HG02885 (cell line): Measurements from ENCODE around the gene UBE2D3.
"Not testable (repeated sequence)": the region's sequence is repeated elsewhere in the genome, so short reads cannot be mapped to it uniquely, and the experiment has no call there.

ENCODE experiments used
- ATAC-seq: cut with Tn5 transposase; IDR thresholded peaks from one replicate; pipeline ENCODE4 v1.9.1; 2021; ENCODE audit warnings: mild to moderate bottlenecking; ENCODE audit not compliant: unreplicated experiment, poor library complexity

The UBE2D3 gene

DNA sequence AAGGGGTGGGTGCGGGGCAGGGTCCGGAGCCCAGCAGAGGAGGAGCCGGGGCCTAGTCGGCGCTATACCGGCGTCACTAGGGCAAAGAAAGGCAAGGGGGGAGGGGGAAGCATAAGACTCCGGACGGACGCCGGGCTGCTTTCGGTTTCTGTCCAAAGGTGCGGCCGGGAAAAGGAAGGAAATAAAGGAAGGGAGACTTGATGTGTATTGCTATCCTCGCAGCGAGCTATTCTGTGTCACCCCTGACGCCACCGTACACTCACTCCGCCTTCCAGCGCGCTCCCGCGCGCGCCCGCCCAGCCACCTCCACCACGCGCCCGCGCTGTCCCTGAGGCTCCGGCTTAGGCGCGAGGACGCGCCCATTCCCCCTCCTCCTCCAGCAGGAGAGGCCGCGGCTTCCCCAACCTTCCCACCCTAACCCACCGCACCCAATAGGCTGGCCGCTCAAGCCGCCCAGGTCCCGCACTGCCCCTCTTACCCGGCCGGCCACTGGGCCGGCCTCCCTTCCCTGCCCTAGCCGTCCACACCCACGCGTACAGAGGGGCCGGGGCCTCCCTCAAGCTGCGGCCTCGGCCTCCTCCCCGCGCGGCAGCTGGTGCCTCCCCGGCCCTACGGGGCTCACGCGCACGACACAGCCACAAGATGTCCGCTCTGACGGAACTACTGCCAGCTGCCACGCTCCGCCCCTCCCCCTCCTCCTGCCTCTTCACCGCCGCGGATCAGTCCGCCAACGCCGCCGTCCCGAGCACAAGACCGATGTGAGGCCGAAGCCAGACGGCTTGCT, at the start of gene UBE2D3:
Gene UBE2D3 (minus strand): TSS at position 662 of the 784 bp plus-strand sequence. CDS start 1,043 bp downstream, outside the sequence.
- ATAC-seq = peak; percentile 35

DNA sequence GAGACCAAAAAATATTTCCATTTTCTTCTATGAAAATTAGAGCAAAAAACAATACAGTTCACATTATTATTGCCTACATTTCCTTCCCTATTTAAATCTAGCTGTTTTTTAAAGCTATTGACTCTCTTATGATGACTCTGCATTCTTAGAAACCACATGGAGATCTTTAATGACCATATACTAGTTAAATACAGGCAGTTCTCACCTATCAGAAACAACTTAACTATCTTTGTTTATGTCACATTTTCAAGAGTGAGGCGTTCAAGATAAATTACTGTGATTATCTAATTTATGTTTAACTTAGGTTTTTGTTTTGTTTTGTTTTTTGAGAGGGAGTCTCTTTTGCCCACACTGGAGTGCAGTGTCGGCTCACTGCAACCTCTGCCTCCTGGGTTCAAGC, 44.4 kb upstream of the UBE2D3 start:
- no peak for ATAC-seq

DNA sequence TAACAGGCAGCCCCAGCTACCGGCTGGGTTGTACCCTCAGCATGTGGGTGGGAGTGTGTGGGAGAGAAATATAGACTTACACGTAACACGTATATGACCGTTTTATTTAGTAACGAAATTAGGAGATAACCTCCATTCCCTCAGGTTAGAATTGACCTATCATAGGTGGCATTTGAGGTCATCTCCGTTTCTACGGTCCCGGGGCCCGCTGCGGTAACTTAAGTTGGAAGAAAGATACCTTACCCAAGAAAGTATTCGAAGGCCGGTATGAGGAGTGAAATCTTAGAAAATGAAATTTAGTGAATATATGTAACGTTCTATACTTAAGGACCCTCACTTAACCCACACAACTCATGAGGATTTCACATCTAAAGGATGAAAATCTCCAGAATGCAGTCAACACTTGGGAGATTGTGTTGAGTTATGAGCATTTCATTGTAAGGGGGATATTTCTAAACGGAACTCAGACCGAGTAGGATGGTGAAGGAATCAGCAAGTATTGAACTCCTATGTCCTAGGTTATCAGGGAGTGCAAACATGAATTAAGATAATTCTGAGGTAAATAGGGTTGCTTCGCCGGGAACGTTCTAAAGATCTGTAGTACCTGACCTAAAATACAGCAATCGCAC, 42.3 kb upstream of the UBE2D3 start:
- ATAC-seq = peak; percentile 28

GRCh38 chr4:102868781-102869568, 41.6 kb upstream of the UBE2D3 start, which contains the start of gene CISD2:
CISD2 (plus strand) TSS chr4:102868992; CDS start chr4:102869085, 93 bp downstream.
- ATAC-seq = peak; percentile 86

DNA sequence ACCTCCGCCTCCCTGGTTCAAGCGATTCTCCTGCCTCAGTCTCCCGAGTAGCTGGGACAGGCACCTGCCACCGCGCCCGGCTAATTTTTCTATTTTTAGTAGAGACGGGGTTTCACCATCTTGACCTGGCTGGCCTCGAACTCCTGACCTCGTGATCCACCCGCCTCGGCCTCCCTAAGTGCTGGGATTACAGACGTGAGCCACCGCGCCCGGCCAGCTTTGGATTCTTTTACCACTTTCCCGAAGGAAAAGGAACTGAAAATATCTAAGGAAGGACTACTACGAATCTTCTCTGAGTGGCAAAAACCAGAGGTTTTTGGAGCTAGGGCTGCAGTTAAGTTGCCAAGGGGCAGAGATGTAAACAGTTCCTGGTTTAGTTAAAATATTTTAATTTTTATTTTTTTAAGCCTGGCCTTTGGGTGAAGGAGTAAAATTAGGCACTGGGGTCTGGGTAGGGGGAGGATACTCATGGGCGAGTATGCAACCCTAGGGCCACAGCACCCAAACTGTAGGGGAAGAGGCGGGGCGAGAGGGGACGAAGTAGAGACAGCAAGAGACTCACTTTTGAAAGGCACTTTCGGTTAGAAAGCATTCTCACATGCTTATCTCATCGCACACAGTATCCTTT, 40.9 kb upstream of the UBE2D3 start:
- no peak for ATAC-seq

DNA sequence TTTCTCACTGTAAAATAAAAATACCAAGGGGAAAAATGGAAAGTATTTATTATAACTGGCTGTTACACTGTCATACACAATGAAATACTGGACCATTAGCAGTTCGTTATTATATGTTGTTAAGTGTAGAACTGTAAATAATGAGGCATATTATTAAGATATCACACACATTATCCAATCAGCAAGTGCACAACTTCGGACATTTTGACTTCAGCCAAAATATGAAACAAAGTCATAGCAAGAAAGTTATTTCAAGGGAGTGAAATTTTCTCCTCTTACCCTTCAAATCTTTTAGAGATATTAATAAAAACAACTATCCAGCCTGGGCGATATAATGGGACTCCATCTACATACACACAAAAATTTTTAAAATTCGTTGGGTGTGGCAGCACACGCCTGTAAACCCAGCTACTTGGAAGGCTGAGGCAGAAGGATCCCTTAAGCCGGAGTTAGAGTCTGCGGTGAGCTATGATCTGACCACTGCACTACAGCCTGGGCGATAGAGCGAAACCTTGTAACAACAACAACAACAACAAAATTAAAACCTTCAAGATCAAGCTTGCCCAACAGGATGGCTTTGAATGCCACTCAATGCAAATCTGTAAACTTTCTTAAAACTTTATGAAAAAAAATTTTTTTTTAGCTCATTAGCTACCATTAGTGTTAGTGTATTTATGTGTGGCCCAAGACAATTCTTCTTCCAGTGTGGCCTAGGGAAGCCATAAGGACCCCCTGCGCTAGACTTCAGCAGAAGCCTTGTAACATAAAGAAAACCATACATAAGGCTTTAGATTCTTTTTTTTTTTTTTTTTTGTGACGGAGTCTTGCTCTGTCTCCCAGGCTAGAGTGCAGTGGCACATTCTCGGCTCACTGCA, 40.2 kb upstream of the UBE2D3 start:
- ATAC-seq = peak; percentile 18

- not testable (repeated sequence) for ATAC-seq
These were observed 38.0 kb upstream of the UBE2D3 start for GRCh38 chr4:102865327-102865726.

DNA sequence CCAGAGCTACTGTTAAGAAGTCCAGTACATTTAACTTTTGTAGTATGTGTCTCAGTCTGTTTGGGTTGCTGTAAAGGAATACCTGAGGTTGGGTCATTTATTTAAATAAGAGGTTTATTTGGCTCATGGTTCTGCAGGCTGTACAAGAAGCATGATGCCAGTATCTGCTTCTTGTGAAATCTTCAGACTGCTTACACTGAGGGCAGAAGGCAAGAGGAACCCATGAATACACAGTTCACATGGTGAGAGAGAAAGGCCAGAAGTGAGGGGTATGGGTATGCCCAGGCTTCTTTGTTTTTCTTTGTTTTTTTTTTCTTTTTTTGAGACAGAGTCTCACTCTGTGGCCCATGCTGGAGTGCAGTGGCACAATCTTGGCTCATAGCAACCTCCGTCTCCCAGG, 35.4 kb upstream of the UBE2D3 start:
- no peak for ATAC-seq

DNA sequence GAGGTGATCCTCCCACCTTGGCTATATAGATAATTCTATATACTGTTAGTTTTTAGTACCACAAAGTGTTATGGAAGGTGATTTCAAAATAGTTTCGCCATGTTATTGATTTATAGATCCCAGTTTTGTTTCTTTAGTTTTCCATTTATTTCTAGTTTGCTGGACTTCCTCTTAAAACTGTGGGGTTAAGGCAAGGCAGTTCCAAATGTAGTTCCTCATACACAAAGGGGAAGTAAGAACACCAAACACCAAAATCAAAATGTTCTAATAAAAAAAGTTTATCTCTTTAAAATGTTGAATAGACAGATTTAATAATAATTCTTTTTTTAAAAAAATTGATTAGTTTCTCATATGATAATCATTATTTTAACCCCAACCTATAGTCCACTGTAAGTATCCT, 34.7 kb upstream of the UBE2D3 start:
- no peak for ATAC-seq

DNA sequence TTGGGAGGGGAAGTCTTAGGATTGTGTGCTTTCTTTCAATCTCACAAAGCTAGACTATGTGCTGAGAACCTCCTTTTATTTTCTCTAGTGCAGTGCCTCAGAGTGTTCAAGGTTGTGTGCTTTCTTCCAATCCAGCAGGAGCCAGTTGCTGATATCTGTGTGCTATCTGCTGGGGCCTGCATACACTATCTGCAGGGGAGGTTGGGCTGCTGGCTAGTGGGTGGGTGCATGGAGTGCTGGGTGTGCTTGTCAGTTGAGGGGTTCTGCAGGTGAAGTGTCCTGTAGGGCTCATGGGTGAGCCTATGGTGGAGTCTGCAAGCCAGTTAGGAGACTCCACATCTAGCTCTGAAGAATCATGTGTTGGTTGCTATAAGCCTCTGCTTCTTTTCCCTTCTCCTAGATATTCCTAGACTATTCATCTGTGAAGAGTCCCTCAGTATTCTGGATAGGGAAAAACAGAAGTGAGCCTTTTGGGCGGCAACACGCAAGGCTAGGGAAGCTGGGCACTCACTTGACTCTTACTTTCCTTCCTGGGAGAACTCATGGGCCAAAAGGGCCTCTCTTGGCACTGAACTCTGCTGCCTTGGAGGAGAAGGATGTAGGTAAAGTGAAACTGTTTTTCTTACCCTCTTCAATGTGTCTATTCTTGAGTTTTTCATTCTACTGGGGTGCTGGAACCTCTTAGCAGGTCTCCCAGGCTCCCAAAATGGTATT, 33.4 kb upstream of the UBE2D3 start:
- ATAC-seq = no peak

GRCh38 chr4:102858828-102859464, 31.6 kb upstream of the UBE2D3 start:
- ATAC-seq = no peak

DNA sequence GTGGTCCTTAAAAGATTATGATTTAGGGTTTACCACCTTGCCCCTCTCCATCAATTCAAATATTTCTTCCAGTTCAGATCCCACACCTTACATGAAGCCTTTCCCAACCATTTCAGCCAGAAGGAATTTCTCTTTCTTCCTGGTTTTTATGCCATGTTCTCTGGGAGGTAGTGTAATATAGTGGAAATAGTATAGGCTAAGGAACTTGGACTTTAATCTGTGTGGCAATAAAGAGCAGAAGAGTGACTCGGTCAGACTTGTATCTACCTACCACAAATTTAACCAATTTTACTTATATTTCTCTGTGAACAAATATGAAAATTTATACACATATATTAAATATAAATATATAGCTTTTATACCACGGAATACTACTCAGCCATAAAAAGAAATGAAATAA, 23.0 kb upstream of the UBE2D3 start:
- no peak for ATAC-seq

- ATAC-seq = no peak
These were observed 22.3 kb upstream of the UBE2D3 start for GRCh38 chr4:102849579-102850104.

- no peak for ATAC-seq
These were observed 20.3 kb upstream of the UBE2D3 start for GRCh38 chr4:102847687-102848086.

DNA sequence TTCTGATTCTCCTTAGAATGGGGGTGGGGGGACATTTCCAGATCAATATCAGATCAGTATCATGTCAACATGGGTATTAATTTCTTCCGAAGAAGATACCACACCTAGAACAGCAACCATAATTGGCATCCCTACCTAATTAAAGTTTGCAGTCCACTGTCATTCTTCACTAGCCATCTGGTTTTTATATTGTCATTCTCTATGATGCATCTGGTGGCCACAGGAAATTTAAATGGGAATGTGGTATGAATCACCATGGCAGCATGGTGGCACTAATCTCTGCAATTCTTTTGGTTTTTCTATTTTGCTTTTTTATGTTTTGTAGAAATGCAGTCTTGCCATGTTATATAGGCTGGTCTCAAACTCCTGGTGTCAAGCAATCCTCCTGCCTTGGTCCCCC, 16.6 kb upstream of the UBE2D3 start:
- no peak for ATAC-seq

DNA sequence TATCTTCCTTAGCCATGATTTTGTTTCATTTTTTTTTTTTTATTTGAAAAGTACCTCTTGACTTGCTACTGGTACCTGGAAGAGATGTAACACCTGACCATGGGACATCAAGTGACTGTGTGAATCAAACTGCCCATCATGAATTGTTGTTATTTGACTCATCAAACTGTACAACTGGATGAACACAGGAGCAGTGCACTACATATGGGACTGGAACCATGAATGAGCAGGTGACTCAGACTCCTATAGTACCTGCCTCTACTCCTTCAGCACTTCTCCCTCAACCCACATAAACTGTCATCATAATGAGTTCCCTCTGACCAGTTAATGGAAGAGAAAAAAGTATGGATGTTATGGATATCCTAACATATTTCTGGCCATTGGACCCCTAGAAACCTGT, 15.9 kb upstream of the UBE2D3 start:
- ATAC-seq = no peak

DNA sequence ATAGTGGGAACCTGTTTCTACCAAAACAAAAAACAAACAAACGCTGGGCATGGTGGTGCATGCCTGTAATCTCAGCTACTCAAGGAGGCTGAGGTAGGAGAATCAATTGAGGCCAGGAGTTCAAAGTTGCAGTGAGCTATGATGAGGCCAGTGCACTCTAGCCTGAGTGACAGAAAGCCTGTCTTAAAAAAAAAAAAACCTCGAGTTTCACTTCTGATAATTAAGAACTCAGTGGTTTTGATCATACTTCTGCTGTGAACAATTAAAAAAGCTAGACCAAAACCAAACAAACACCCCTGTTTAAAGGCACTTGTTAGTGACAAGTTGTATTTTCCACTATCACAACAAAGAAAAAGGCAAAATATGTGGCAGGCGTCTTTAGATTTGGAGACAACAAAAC, 15.0 kb upstream of the UBE2D3 start:
- ATAC-seq = no peak

GRCh38 chr4:102836596-102836995, 9.2 kb upstream of the UBE2D3 start:
- no peak for ATAC-seq
